DMS 273 treated with DMSO at 0.1 percent for 48 hours (cell line): ENCODE data around the gene UBE2D4.
A peak's percentile ranks its signal among the peaks of the same experiment; 100 is the strongest.
"Not testable (repeated sequence)": the region's sequence is repeated elsewhere in the genome, so short reads cannot be mapped to it uniquely, and the experiment has no call there.

Experiments used
- DNase-seq: peaks from one replicate; lab custom pipeline; 2025; lab: John Stamatoyannopoulos, UW

Gene UBE2D4

GRCh38 chr7:43914795-43915194, 11.4 kb upstream of the UBE2D4 start:
- no peak for DNase-seq

- DNase-seq: no peak
Observed at GRCh38 chr7:43915907-43916306, 10.3 kb upstream of the UBE2D4 start.

GRCh38 chr7:43921423-43921822, 4.8 kb upstream of the UBE2D4 start:
- DNase-seq: no peak

GRCh38 chr7:43922726-43923125, 3.5 kb upstream of the UBE2D4 start:
- DNase-seq: no peak

- peak; percentile 75 for DNase-seq
Observed at GRCh38 chr7:43926798-43927123, 525 bp downstream of the UBE2D4 start.

GRCh38 chr7:43927810-43928209, 1.6 kb downstream of the UBE2D4 start:
- DNase-seq: no peak

- DNase-seq: no peak
Observed at GRCh38 chr7:43929529-43930457, 3.6 kb downstream of the UBE2D4 start.

GRCh38 chr7:43931346-43931745, 5.1 kb downstream of the UBE2D4 start:
- no peak for DNase-seq

GRCh38 chr7:43933902-43934560, 7.8 kb downstream of the UBE2D4 start:
- no peak for DNase-seq

GRCh38 chr7:43937444-43937843, 11.2 kb downstream of the UBE2D4 start:
- DNase-seq: no peak

GRCh38 chr7:43938892-43939482, 12.8 kb downstream of the UBE2D4 start:
- DNase-seq: no peak

- no peak for DNase-seq
Observed at GRCh38 chr7:43942250-43942649, 16.0 kb downstream of the UBE2D4 start.

- DNase-seq: no peak
Observed at GRCh38 chr7:43942997-43943396, 16.8 kb downstream of the UBE2D4 start.

GRCh38 chr7:43943417-43944187, 17.4 kb downstream of the UBE2D4 start:
- no peak for DNase-seq

GRCh38 chr7:43944286-43944685, 18.1 kb downstream of the UBE2D4 start:
- no peak for DNase-seq

GRCh38 chr7:43952028-43952427, 25.8 kb downstream of the UBE2D4 start:
- no peak for DNase-seq

GRCh38 chr7:43953071-43953470, 26.8 kb downstream of the UBE2D4 start:
- no peak for DNase-seq

- DNase-seq: peak; percentile 72
Observed at GRCh38 chr7:43954524-43955228, 28.4 kb downstream of the UBE2D4 start.

GRCh38 chr7:43956027-43956426, 29.8 kb downstream of the UBE2D4 start:
- no peak for DNase-seq

- no peak for DNase-seq
Observed at GRCh38 chr7:43960933-43961332, 34.7 kb downstream of the UBE2D4 start.

GRCh38 chr7:43966392-43966791, 40.2 kb downstream of the UBE2D4 start:
- DNase-seq: not testable (repeated sequence)
